Breast epithelium (tissue), 4 donors: ENCODE measurements around the gene GANAB. TPM values are rescaled to one million over a fixed set of nuclear protein-coding genes. Genes with fewer than 3 reads are reported as not detected.

ENCODE experiments used
- DNase-seq, 2 donors: peaks; one replicate each; pipeline ENCODE4 v3.0.0-alpha.2; 2019; ENCODE audit warnings: low spot score in 2 of 2
- H3K27ac ChIP-seq, 2 donors: fragments of 200-600 bp; sonication (generic) in 1 of 2; one replicate each; pipeline ENCODE4 v1.5.1; 2016 to 2019; ENCODE audit warnings: mild to moderate bottlenecking in 1 of 2
- H3K27me3 ChIP-seq, 2 donors: fragments of 200-600 bp; sonication (generic) in 1 of 2; one replicate each; pipeline versions ENCODE4 v1.5.1 to v1.6.0; 2017 to 2019; ENCODE audit warnings: control low read depth in 1 of 2, mild to moderate bottlenecking in 1 of 2
- H3K36me3 ChIP-seq: fragments of 200-600 bp; one replicate; pipeline ENCODE4 v1.5.1; 2019
- H3K4me1 ChIP-seq, 2 donors: fragments of 200-600 bp; sonication (generic); one replicate each; pipeline ENCODE4 v1.5.1; 2016 to 2019; ENCODE audit warnings: control low read depth in 1 of 2
- H3K4me3 ChIP-seq, 3 donors: fragments of 200-600 bp; sonication (generic); 1 replicate in 2 of 3; 2 replicates in 1 of 3; pipeline ENCODE4 v1.5.1; 2016 to 2019; ENCODE audit warnings: mild to moderate bottlenecking in 3 of 3, moderate library complexity in 2 of 3
- H3K9me3 ChIP-seq, 2 donors: fragments of 200-600 bp; sonication (generic) in 1 of 2; one replicate each; pipeline ENCODE4 v1.5.1; 2016 to 2019; ENCODE audit warnings: control low read depth in 1 of 2
- CTCF ChIP-seq, 3 donors: fragments of 450-650 bp; IDR thresholded peaks; one replicate each; pipeline ENCODE4 v1.5.1; 2016 to 2017; ENCODE audit warnings: antibody characterized with exemption in 3 of 3, mild to moderate bottlenecking in 3 of 3, moderate library complexity in 3 of 3
- POLR2A ChIP-seq: fragments of 450-650 bp; IDR thresholded peaks from one replicate; pipeline ENCODE4 v1.6.1; 2016; ENCODE audit warnings: antibody characterized with exemption, mild to moderate bottlenecking, moderate library complexity
- POLR2AphosphoS5 ChIP-seq, 3 donors: sonication (generic); formaldehyde crosslinking; IDR thresholded peaks; one replicate each; pipeline ENCODE4 v1.6.1; 2017; ENCODE audit warnings: antibody characterized with exemption in 3 of 3
- intact Hi-C: fragments of 100-400 bp; cut with DNase I; formaldehyde crosslinking; loops from one replicate; pipeline ENCODE4 v1.15.1; 2023; ENCODE audit warnings: low total_unique reads
- total RNA-seq, 3 donors: library from RNA; depleted of rRNA; stranded (reverse); fragments of >200 nt; gene quantifications; one replicate each; pipeline ENCODE4 v1.1.0, GENCODE V29; 2016

GANAB gene
- total RNA-seq, 3 donors from 2014 or later: 114 to 116 (median 116) TPM

- Histone ChIP-seq H3K9me3 (no peaks in the 10 kb centered on the region), H3K4me1 (peaks cover 5 to 17% of the 10 kb centered on the region in 2 donors), H3K27me3 (no peaks in the 10 kb centered on the region), H3K4me3 (no peak overlapping the region), H3K27ac (no peak overlapping the region), H3K36me3 (no peaks in the 10 kb centered on the region)
- DNase-seq: no peak
- TF ChIP-seq POLR2AphosphoS5 (IDR thresholded peaks at IDR 0.05) (no peak), POLR2A (no peak)
- intact Hi-C loops: no loop called here
Measured at GRCh38 chr11:62648185-62648966, 2.0 kb upstream of the GANAB start.

- no peak overlapping the region for H3K27ac ChIP-seq
- no peak overlapping the region for H3K4me3 ChIP-seq
- H3K27me3 ChIP-seq: no peaks in the 10 kb centered on the region
- TF ChIP-seq POLR2A (no peak), CTCF (IDR thresholded peaks at IDR 0.05) (no peak), POLR2AphosphoS5 (IDR thresholded peaks at IDR 0.05) (no peak)
- H3K9me3 ChIP-seq: no peaks in the 10 kb centered on the region
- peaks cover 4% of the 10 kb centered on the region for H3K36me3 ChIP-seq
- no peak for DNase-seq
- intact Hi-C loops: no loop called here
- peaks cover 5 to 17% of the 10 kb centered on the region in 2 donors for H3K4me1 ChIP-seq
Measured at GRCh38 chr11:62647609-62648005, 1.2 kb upstream of the GANAB start.

- H3K4me1 ChIP-seq: peaks cover 5 to 17% of the 10 kb centered on the region in 2 donors
- peak overlapping the region in 1 of 2 donors; percentile 95 for H3K27ac ChIP-seq
- no peak for TF ChIP-seq POLR2A
- no peak for TF ChIP-seq POLR2AphosphoS5 (IDR thresholded peaks at IDR 0.05)
- TF ChIP-seq CTCF (IDR thresholded peaks at IDR 0.05): no peak
- no peaks in the 10 kb centered on the region for H3K27me3 ChIP-seq
- DNase-seq: no peak
- no peaks in the 10 kb centered on the region for H3K9me3 ChIP-seq
- peak overlapping the region; percentile 11 to 96 (median 96) for H3K4me3 ChIP-seq
- intact Hi-C loops: no loop called here
- H3K36me3 ChIP-seq: peaks cover 5% of the 10 kb centered on the region
Measured at GRCh38 chr11:62646825-62647608, 604 bp upstream of the GANAB start.

GRCh38 chr11:62645671-62645945, 805 bp downstream of the GANAB start:
- H3K9me3 ChIP-seq: no peaks in the 10 kb centered on the region
- intact Hi-C loops: no loop called here
- H3K36me3 ChIP-seq: peaks cover 5% of the 10 kb centered on the region
- peaks cover 5 to 10% of the 10 kb centered on the region in 2 donors for H3K4me1 ChIP-seq
- TF ChIP-seq POLR2AphosphoS5 (IDR thresholded peaks at IDR 0.05): no peak
- TF ChIP-seq POLR2A: no peak
- no peak for TF ChIP-seq CTCF (IDR thresholded peaks at IDR 0.05)
- peak overlapping the region; percentile 85 to 96 (median 96) for H3K4me3 ChIP-seq
- no peaks in the 10 kb centered on the region for H3K27me3 ChIP-seq
- peak overlapping the region; percentile 89 to 95 for H3K27ac ChIP-seq
- DNase-seq: no peak

- H3K9me3 ChIP-seq: no peaks in the 10 kb centered on the region
- no peak for DNase-seq
- no peak overlapping the region for H3K4me3 ChIP-seq
- H3K27ac ChIP-seq: no peak overlapping the region
- no peaks in the 10 kb centered on the region for H3K27me3 ChIP-seq
- TF ChIP-seq POLR2A (no peak), POLR2AphosphoS5 (IDR thresholded peaks at IDR 0.05) (no peak), CTCF (IDR thresholded peaks at IDR 0.05) (no peak)
- peaks cover 5 to 10% of the 10 kb centered on the region in 2 donors for H3K4me1 ChIP-seq
- peaks cover 5% of the 10 kb centered on the region for H3K36me3 ChIP-seq
- intact Hi-C loops: no loop called here
Measured at GRCh38 chr11:62644220-62644619, 2.2 kb downstream of the GANAB start.
